Hippocampal formation (tissue), 2 donors: Measurements from ENCODE around the gene DLK2.

Experiments used
- DNase-seq, 2 donors: peaks; one replicate each; lab custom pipeline; 2025; lab: John Stamatoyannopoulos, UW

DLK2 gene

GRCh38 chr6:43453831-43454230 lies 1.5 kb downstream of the DLK2 start:
- no peak for DNase-seq

- DNase-seq: no peak
Measured at GRCh38 chr6:43452896-43453295, 2.5 kb downstream of the DLK2 start.

GRCh38 chr6:43451939-43452338 lies 3.4 kb downstream of the DLK2 start:
- no peak for DNase-seq

GRCh38 chr6:43451348-43451747 lies 4.0 kb downstream of the DLK2 start:
- DNase-seq: no peak

- DNase-seq: no peak
Measured at GRCh38 chr6:43450699-43451131, 4.6 kb downstream of the DLK2 start.

- no peak for DNase-seq
Measured at GRCh38 chr6:43448916-43449315, 6.4 kb downstream of the DLK2 start.

- no peak for DNase-seq
Measured at GRCh38 chr6:43447604-43448003, 7.7 kb downstream of the DLK2 start.

GRCh38 chr6:43445576-43445975 lies 9.8 kb downstream of the DLK2 start:
- DNase-seq: no peak

GRCh38 chr6:43444582-43444981 lies 10.8 kb downstream of the DLK2 start:
- no peak for DNase-seq

- DNase-seq: no peak
Measured at GRCh38 chr6:43444036-43444435, 11.3 kb downstream of the DLK2 start.

- DNase-seq: no peak
Measured at GRCh38 chr6:43442935-43443334, 12.4 kb downstream of the DLK2 start.

- no peak for DNase-seq
Measured at GRCh38 chr6:43437700-43438099, 17.6 kb downstream of the DLK2 start.

- DNase-seq: no peak
Measured at GRCh38 chr6:43436577-43437282, 18.6 kb downstream of the DLK2 start.

GRCh38 chr6:43435682-43436437 lies 19.5 kb downstream of the DLK2 start:
- no peak for DNase-seq

GRCh38 chr6:43434943-43435342 lies 20.4 kb downstream of the DLK2 start:
- DNase-seq: no peak

- no peak for DNase-seq
Measured at GRCh38 chr6:43434001-43434840, 21.1 kb downstream of the DLK2 start.

GRCh38 chr6:43433148-43433547 lies 22.2 kb downstream of the DLK2 start:
- no peak for DNase-seq

GRCh38 chr6:43432009-43432945 lies 23.1 kb downstream of the DLK2 start:
- DNase-seq: no peak

- no peak for DNase-seq
Measured at GRCh38 chr6:43428874-43429273, 26.5 kb downstream of the DLK2 start.

GRCh38 chr6:43428112-43428570 lies 27.2 kb downstream of the DLK2 start:
- DNase-seq: no peak

GRCh38 chr6:43427406-43428111 lies 27.8 kb downstream of the DLK2 start, which contains the start of gene ABCC10:
ABCC10 (plus strand) TSS chr6:43427541; CDS start chr6:43427979, 438 bp downstream.
- peak; percentile 89 to 90 for DNase-seq
